Upper lobe of left lung (tissue), 6 donors: Measurements from ENCODE around the gene NDN. TPM values are rescaled to one million over a fixed set of nuclear protein-coding genes. Genes with fewer than 3 reads are reported as not detected.

ENCODE experiments used
- ATAC-seq, 2 donors: fragments of 200-7000 bp; cut with Tn5 transposase; one replicate each; pipeline ENCODE4 v1.9.1; 2022; ENCODE audit warnings: mild to moderate bottlenecking in 2 of 2, moderate library complexity in 2 of 2; ENCODE audit not compliant: low FRiP score in 2 of 2
- DNase-seq, 2 donors: peaks; one replicate each; pipeline ENCODE4 v3.0.0-alpha.2; 2019 to 2020
- H3K27ac ChIP-seq, 4 donors: fragments of 200-600 bp; sonication (generic); one replicate each; pipeline ENCODE4 v1.5.1; 2016 to 2019
- H3K27me3 ChIP-seq, 4 donors: fragments of 200-600 bp; sonication (generic); one replicate each; pipeline ENCODE4 v1.5.1; 2017 to 2019
- H3K36me3 ChIP-seq, 4 donors: fragments of 200-600 bp; sonication (generic); one replicate each; pipeline ENCODE4 v1.5.1; 2016 to 2019
- H3K4me1 ChIP-seq, 4 donors: fragments of 200-600 bp; sonication (generic); one replicate each; pipeline ENCODE4 v1.5.1; 2018 to 2019
- H3K4me3 ChIP-seq, 4 donors: fragments of 200-600 bp; sonication (generic); one replicate each; pipeline ENCODE4 v1.5.1; 2017 to 2019; ENCODE audit warnings: mild to moderate bottlenecking in 2 of 4, moderate library complexity in 1 of 4
- H3K9me3 ChIP-seq, 4 donors: fragments of 200-600 bp; sonication (generic); one replicate each; pipeline ENCODE4 v1.5.1; 2018 to 2019
- EP300 ChIP-seq, 4 donors: sonication (generic); formaldehyde crosslinking; IDR thresholded peaks; one replicate each; pipeline ENCODE4 v1.5.1; 2017; ENCODE audit warnings: antibody characterized with exemption in 4 of 4, control low read depth in 2 of 4
- POLR2A ChIP-seq, 4 donors: fragments of 450-650 bp; IDR thresholded peaks; one replicate each; pipeline ENCODE4 v1.5.1; 2016 to 2017; ENCODE audit warnings: antibody characterized with exemption in 4 of 4, mild to moderate bottlenecking in 2 of 4
- POLR2AphosphoS5 ChIP-seq, 2 donors: sonication (generic); formaldehyde crosslinking; IDR thresholded peaks; one replicate each; pipeline ENCODE4 v1.5.1; 2017; ENCODE audit warnings: antibody characterized with exemption in 2 of 2
- WGBS, 2 donors: methylation state at CpG; one replicate each; pipeline ENCODE4 v1.1.5; 2017 to 2018; 5-methylcytosine and 5-hydroxymethylcytosine counted together
- total RNA-seq, 6 donors: library from RNA; depleted of rRNA in 4 of 6; stranded (reverse); fragments of >200 nt in 4 of 6; gene quantifications; one replicate each; pipeline versions ENCODE4 v1.1.0 to v1.2.1, GENCODE V29; 2016 to 2021
- TF ChIP-seq, protein P1 (sequence below), 6 experiments: fragments of 450-650 bp in 4 of 6; fragments of 200-600 bp in 2 of 6; sonication (generic) in 2 of 6; IDR thresholded peaks; one replicate each; pipeline ENCODE4 v1.5.1; 2016 to 2019; ENCODE audit warnings: antibody characterized with exemption in 6 of 6
- donor health status: DM: no; HTN: no; CAD: no; lungs with moderate emphysema.
- donor health status: DM: no; HTN: yes; CAD: no; lungs with severe emphysema.

The NDN gene
- total RNA-seq, 6 donors from 2014 or later = 11.5 to 44.5 (median 29.2) TPM

DNA sequence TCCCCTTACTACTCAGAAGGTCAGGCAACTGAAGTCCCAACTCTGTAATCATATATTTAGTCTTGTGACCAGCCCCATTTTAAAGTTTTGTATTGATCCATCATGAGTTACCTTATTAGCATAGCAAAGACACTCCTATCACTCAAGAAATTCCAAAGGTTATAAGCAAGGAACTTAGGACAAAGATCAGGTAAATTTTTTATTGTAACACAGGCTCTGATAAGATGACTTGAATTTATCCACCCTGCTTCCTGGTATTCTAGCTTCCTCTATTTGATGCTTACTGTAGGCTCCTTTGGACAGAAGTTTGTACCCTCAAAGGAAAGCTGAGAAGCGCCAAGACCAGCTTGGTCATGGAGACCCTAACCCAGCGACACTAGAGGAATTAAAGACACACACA, 8.2 kb upstream of the NDN start:
- ATAC-seq (no peak), DNase-seq (no peak)
- WGBS, 2 donors = 71 to 74% methylated on average over 2 of the region's 2 CpGs
- no peaks in the 10 kb centered on the region for H3K36me3 ChIP-seq
- no peak overlapping the region for H3K27ac ChIP-seq
- H3K9me3 ChIP-seq = no peaks in the 10 kb centered on the region
- H3K4me3 ChIP-seq = no peak overlapping the region
- no peaks in the 10 kb centered on the region for H3K27me3 ChIP-seq
- peaks cover 0 to 10% (median 2%) of the 10 kb centered on the region in 4 donors for H3K4me1 ChIP-seq
- TF ChIP-seq, protein P1, sequence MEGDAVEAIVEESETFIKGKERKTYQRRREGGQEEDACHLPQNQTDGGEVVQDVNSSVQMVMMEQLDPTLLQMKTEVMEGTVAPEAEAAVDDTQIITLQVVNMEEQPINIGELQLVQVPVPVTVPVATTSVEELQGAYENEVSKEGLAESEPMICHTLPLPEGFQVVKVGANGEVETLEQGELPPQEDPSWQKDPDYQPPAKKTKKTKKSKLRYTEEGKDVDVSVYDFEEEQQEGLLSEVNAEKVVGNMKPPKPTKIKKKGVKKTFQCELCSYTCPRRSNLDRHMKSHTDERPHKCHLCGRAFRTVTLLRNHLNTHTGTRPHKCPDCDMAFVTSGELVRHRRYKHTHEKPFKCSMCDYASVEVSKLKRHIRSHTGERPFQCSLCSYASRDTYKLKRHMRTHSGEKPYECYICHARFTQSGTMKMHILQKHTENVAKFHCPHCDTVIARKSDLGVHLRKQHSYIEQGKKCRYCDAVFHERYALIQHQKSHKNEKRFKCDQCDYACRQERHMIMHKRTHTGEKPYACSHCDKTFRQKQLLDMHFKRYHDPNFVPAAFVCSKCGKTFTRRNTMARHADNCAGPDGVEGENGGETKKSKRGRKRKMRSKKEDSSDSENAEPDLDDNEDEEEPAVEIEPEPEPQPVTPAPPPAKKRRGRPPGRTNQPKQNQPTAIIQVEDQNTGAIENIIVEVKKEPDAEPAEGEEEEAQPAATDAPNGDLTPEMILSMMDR (IDR thresholded peaks at IDR 0.05) = no peak
- TF ChIP-seq EP300 (IDR thresholded peaks at IDR 0.05) (no peak), POLR2AphosphoS5 (IDR thresholded peaks at IDR 0.05) (no peak), POLR2A (IDR thresholded peaks at IDR 0.05) (no peak)

DNA sequence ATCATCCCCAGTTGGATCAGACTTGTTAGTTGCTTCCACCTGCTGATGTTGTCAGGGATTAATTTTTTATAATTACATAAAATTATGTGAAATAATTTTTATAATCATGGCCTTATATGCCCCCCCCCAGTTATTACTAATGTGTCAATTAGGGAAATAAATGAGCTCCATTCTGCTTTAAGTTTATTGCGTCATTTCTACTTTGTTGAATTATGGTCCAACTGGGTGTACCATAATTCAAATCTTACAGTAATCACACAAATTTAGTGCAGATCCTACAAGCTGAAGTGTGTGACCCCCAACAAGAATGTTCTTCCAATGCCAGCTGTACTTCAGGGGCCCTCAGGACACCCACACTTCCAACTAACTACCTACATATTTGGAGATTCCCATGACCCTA, 7.5 kb upstream of the NDN start:
- Histone ChIP-seq H3K27ac (no peak overlapping the region), H3K27me3 (no peaks in the 10 kb centered on the region), H3K4me1 (peaks cover 0 to 15% (median 2%) of the 10 kb centered on the region in 4 donors), H3K9me3 (no peaks in the 10 kb centered on the region), H3K36me3 (no peaks in the 10 kb centered on the region), H3K4me3 (no peak overlapping the region)
- DNase-seq = no peak
- no peak for ATAC-seq
- WGBS, 2 donors = 95 to 100% methylated on average over 1 of the region's 1 CpG
- TF ChIP-seq POLR2A (IDR thresholded peaks at IDR 0.05) (no peak), POLR2AphosphoS5 (IDR thresholded peaks at IDR 0.05) (no peak), EP300 (IDR thresholded peaks at IDR 0.05) (no peak)
- TF ChIP-seq, protein P1 (IDR thresholded peaks at IDR 0.05) = no peak

DNA sequence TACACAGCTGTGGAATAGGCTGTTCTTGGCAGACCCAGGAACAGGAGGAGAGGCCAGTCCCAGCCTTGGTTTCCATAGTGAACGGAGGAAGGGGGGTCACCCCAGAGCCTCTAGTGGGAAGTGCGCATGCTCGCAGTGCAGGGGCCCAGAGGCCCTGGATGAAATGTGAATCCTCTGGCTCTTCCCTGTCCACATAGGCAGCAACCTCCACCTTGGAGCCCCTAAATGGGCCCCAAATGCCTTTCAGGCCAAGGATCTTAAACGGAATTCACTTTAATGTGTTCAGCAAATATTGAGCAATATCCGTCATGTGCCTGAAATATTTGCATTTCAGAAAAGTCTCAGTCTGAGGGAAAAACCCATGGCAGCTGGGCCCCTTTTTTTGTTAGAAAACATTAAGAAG, 3.3 kb upstream of the NDN start:
- ATAC-seq (peak; percentile 70 to 85), DNase-seq (peak in 1 of 2 donors; percentile 62)
- Histone ChIP-seq H3K4me1 (peaks cover 0 to 15% (median 4%) of the 10 kb centered on the region in 4 donors), H3K27me3 (no peaks in the 10 kb centered on the region), H3K27ac (peak overlapping the region in 3 of 4 donors; percentile 24 to 43 (median 24)), H3K36me3 (no peaks in the 10 kb centered on the region), H3K4me3 (no peak overlapping the region), H3K9me3 (peaks cover 0 to 3% (median 0%) of the 10 kb centered on the region in 4 donors)
- TF ChIP-seq, protein P1 (IDR thresholded peaks at IDR 0.05) = no peak
- TF ChIP-seq EP300 (IDR thresholded peaks at IDR 0.05) = no peak
- TF ChIP-seq POLR2A (IDR thresholded peaks at IDR 0.05) = no peak
- no peak for TF ChIP-seq POLR2AphosphoS5 (IDR thresholded peaks at IDR 0.05)
- 65 to 66% methylated on average over 5 of the region's 5 CpGs for WGBS, 2 donors

DNA sequence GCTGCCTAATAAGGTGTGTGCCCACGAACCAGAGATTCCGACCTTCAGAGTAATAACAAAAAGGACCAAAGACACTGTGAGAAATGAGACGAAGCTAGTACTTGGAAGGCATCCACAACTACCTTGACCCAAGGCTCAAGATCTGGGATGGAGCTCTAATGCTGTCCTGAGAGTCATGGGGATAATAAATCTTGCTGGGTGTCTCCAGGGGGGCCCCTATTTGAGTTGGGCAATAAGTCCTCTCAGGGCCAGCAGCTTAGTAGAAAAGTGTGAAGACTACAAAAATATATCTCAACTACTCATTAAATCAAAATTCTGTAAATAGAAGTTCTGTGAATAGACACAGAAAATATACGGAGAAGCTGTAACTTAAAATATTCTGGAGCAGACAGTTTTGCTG, 2.9 kb upstream of the NDN start:
- Histone ChIP-seq H3K27ac (peak overlapping the region in 3 of 4 donors; percentile 24 to 43 (median 24)), H3K4me1 (peaks cover 0 to 15% (median 4%) of the 10 kb centered on the region in 4 donors), H3K36me3 (no peaks in the 10 kb centered on the region), H3K9me3 (peaks cover 0 to 3% (median 0%) of the 10 kb centered on the region in 4 donors), H3K27me3 (no peaks in the 10 kb centered on the region), H3K4me3 (no peak overlapping the region)
- DNase-seq (no peak), ATAC-seq (no peak)
- 68 to 74% methylated on average over 4 of the region's 4 CpGs for WGBS, 2 donors
- no peak for TF ChIP-seq EP300 (IDR thresholded peaks at IDR 0.05)

DNA sequence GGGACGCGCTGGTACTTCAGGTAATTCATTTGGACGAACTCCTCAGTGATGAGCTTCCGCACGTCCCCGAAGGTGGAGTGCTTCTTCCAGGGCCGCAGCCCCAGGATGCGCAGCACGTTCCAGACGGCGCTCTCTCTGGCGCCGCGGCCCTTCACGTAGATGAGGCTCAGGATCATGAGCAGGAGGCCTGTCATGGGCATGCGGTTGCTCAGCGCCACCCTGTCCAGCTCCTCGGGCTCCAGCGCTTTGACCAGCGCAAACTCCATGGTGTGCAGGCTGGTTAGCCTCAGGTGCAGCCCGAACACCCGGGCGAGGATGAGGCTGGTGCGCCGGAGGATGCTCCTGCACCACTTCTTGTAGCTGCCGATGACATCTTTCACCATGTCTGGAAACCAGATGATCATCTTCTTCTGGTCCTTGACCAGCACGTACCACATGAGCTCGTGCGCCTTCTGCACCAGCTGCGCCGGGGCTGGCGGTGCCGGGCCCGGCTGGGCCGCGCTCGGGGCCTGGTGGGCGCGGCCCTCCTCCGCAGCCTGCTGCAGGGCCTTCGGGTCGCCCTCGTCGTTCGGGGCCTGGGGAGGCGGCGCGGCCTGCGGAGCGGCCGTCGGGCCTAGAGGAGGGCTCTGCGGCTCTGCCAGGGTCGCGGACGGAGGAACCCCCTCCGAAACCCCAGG, 501 bp downstream of the NDN start:
- DNase-seq = peak in 1 of 2 donors; percentile 84
- peak in 1 of 2 donors; percentile 64 for ATAC-seq
- peaks cover 0 to 15% (median 4%) of the 10 kb centered on the region in 4 donors for H3K4me1 ChIP-seq
- peaks cover 0 to 3% (median 0%) of the 10 kb centered on the region in 4 donors for H3K9me3 ChIP-seq
- H3K27me3 ChIP-seq = no peaks in the 10 kb centered on the region
- WGBS, 2 donors = 45 to 47% methylated on average over 4 to 44 of the region's 57 CpGs
- H3K4me3 ChIP-seq = peak overlapping the region; percentile 26 to 61 (median 58)
- H3K27ac ChIP-seq = peak overlapping the region in 2 of 4 donors; percentile 52 to 54
- H3K36me3 ChIP-seq = no peaks in the 10 kb centered on the region
- TF ChIP-seq EP300 (IDR thresholded peaks at IDR 0.05) (no peak), POLR2A (IDR thresholded peaks at IDR 0.05) (no peak), POLR2AphosphoS5 (IDR thresholded peaks at IDR 0.05) (no peak)
- TF ChIP-seq, protein P1 (IDR thresholded peaks at IDR 0.05) = no peak
